Measurements from ENCODE around the gene SYT1. TPM values are rescaled to one million over a fixed set of nuclear protein-coding genes. Genes with fewer than 3 reads are reported as not detected.
A peak's percentile ranks its signal among the peaks of the same experiment; 100 is the strongest.

SYT1 gene
- total RNA-seq, 6 experiments from 2014 or later: 3.5 to 10.5 (median 9.1) TPM

DNA sequence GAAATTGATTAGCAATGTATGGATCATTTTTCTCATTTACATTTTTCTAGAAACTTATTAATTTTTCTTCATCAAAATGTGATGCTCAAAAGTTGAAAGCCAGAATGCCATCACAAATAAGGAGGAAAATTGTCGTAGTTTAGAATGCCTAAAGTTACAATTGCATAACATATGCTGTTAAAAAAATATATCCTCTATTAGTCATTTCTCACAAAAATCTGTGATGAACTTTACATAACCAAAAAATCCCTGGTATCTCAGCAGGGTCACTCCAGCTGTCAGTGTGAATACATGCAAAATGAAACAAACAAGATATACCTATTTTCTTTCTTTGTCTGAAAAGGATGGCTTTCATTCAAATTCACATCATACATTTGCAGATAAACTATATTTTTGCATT, 467.3 kb downstream of the SYT1 start:
- peaks cover 40% of the 10 kb centered on the region for H3K4me1 Mint-ChIP-seq (ENCODE audit: low read depth)
- peak; percentile 13 for DNase-seq
- no peaks in the 10 kb centered on the region for H3K9me3 Mint-ChIP-seq
- no peaks in the 10 kb centered on the region; the same call in 1 of the 2 replicates for H3K27me3 Mint-ChIP-seq (ENCODE audit: insufficient read depth)
- TF ChIP-seq, protein P1, sequence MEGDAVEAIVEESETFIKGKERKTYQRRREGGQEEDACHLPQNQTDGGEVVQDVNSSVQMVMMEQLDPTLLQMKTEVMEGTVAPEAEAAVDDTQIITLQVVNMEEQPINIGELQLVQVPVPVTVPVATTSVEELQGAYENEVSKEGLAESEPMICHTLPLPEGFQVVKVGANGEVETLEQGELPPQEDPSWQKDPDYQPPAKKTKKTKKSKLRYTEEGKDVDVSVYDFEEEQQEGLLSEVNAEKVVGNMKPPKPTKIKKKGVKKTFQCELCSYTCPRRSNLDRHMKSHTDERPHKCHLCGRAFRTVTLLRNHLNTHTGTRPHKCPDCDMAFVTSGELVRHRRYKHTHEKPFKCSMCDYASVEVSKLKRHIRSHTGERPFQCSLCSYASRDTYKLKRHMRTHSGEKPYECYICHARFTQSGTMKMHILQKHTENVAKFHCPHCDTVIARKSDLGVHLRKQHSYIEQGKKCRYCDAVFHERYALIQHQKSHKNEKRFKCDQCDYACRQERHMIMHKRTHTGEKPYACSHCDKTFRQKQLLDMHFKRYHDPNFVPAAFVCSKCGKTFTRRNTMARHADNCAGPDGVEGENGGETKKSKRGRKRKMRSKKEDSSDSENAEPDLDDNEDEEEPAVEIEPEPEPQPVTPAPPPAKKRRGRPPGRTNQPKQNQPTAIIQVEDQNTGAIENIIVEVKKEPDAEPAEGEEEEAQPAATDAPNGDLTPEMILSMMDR (IDR thresholded peaks at IDR 0.05): no peak
- no peak overlapping the region; the same call in 1 of the 2 replicates for H3K4me3 Mint-ChIP-seq
- H3K36me3 Mint-ChIP-seq (ENCODE audit: low read depth): no peaks in the 10 kb centered on the region
- H3K27ac Mint-ChIP-seq: no peak overlapping the region

GRCh38 chr12:79333144-79333543, 468.6 kb downstream of the SYT1 start:
- peaks cover 31% of the 10 kb centered on the region for H3K4me1 Mint-ChIP-seq (ENCODE audit: low read depth)
- no peaks in the 10 kb centered on the region for H3K36me3 Mint-ChIP-seq (ENCODE audit: low read depth)
- H3K4me3 Mint-ChIP-seq: no peak overlapping the region
- DNase-seq: no peak
- no peak overlapping the region for H3K27ac Mint-ChIP-seq
- no peaks in the 10 kb centered on the region for H3K9me3 Mint-ChIP-seq
- no peaks in the 10 kb centered on the region; the same call in 1 of the 2 replicates for H3K27me3 Mint-ChIP-seq (ENCODE audit: insufficient read depth)
- TF ChIP-seq, protein P1 (IDR thresholded peaks at IDR 0.05): no peak

DNA sequence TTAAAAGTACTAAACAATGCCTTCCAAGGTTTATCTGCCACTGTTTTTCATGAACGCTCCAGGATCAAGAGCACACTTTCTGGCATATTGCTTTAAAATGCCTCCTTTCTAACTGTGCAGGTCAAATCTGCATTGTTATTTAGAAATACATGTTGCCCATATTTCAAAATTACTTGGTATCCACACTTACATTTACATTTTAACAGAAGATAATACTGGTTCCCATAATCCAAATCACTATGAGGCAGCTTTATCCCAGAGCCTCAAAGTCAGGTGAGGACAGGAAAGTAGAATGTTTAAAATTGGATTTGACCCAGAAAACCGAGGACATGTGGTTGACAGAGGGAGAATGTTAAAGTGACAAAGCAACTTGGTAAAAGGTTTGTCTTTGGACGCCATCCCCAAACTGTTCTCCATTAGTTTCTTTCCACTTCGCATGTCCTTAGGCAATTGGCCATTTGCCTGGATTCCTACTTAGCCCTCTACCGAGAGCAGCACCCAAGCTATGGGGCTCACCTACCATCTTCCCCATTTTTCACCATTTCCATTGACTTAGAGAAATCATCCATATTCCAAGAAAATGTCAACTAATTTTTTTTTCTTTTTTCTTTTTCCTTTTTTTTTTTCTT, 473.2 kb downstream of the SYT1 start:
- no peaks in the 10 kb centered on the region; the same call in 1 of the 2 replicates for H3K4me1 Mint-ChIP-seq (ENCODE audit: low read depth)
- peaks cover 9% of the 10 kb centered on the region for H3K9me3 Mint-ChIP-seq
- TF ChIP-seq, protein P1 (IDR thresholded peaks at IDR 0.05): no peak
- peaks cover 5% of the 10 kb centered on the region; the same call in 1 of the 2 replicates for H3K36me3 Mint-ChIP-seq (ENCODE audit: low read depth)
- no peaks in the 10 kb centered on the region for H3K27me3 Mint-ChIP-seq (ENCODE audit: insufficient read depth)
- DNase-seq: no peak
- no peak overlapping the region for H3K27ac Mint-ChIP-seq
- no peak overlapping the region for H3K4me3 Mint-ChIP-seq

DNA sequence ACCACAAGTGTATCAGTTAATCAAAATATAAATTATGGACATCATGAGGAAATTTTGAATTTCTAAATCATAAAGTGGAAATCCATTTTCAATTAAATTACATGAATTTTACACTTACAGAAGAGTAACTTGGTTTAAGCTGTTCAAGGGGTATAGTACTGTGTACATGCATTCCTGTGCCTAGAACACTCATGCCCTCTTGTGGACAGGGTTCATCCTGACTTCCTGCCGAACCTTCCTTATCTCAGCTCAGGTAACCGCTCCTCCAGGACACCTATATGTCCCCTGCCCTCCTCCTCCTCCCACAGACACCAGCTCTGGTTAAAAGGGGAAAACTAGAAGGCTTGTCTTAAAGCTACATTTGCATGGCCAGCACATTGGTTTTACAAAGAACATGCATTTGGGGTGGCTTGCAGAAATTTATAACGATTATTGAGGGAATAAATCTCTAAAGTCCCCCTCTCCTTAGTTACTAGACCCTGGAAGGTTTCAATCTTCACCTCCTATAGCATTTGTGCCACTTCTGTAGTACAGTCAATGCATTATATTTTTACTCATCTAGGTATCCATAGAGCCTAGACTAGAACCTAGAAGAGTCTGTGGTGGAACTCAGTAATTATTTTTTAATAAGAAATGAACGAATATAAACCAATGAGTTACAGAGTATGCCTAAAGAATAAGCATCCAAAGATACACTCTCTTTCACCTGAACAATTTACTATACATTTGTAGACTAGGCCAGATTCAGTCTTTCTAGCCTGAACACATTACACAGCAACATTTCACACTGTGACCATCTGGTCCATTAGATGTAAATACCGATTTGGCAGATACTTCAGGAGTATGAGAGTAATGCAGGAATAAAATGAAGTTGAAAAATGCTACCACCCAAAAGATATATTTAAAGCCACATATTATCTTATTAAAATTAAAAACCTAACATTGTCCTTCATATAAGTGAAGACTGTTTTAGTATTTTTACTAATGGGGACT, 480.6 kb downstream of the SYT1 start:
- H3K27ac Mint-ChIP-seq: no peak overlapping the region
- no peak overlapping the region for H3K4me3 Mint-ChIP-seq
- H3K36me3 Mint-ChIP-seq (ENCODE audit: low read depth): no peaks in the 10 kb centered on the region
- no peaks in the 10 kb centered on the region for H3K27me3 Mint-ChIP-seq (ENCODE audit: insufficient read depth)
- H3K4me1 Mint-ChIP-seq (ENCODE audit: low read depth): no peaks in the 10 kb centered on the region; the same call in 1 of the 2 replicates
- no peak for DNase-seq
- peaks cover under 1% of the 10 kb centered on the region; the same call in 1 of the 2 replicates for H3K9me3 Mint-ChIP-seq
- TF ChIP-seq, protein P1 (IDR thresholded peaks at IDR 0.05): peak; percentile 78

GRCh38 chr12:79347866-79348265, 483.3 kb downstream of the SYT1 start:
- DNase-seq: no peak
- TF ChIP-seq, protein P1 (IDR thresholded peaks at IDR 0.05): no peak
- Mint-ChIP-seq H3K27me3 (ENCODE audit: insufficient read depth) (no peaks in the 10 kb centered on the region; the same call in 1 of the 2 replicates), H3K9me3 (no peaks in the 10 kb centered on the region), H3K4me1 (ENCODE audit: low read depth) (no peaks in the 10 kb centered on the region), H3K27ac (no peak overlapping the region), H3K36me3 (ENCODE audit: low read depth) (no peaks in the 10 kb centered on the region), H3K4me3 (no peak overlapping the region)
